ENCODE results near the gene CWC15.

The CWC15 gene

DNA sequence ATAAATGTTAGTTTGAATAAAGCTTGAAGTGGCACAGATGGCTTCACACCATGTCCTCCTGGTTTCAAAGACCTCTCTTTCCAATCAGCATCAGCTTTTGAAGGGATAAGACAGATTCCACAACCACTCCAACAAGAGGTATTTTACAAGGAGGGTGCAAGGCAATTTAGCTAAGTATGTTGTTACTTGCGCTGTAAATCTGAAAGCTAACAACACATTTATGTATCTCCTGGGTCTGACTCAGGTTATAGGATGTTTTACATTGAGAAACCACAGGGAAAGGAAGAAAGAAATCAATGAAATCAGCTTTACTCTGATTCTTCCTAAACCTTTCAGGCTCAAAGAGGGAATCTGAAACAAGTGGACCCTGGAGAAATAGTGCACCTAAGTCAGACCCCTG is 12.1 kb downstream of the CWC15 start:
- H3K4me1 ChIP-seq (ENCODE audit: control insufficient read depth, low read depth, low read length): no peaks in the 10 kb centered on the region
- no peak overlapping the region for H2BK120ac ChIP-seq (ENCODE audit: low read depth, low read length)
- no peak overlapping the region for H4K8ac ChIP-seq (ENCODE audit: low read depth, low read length)
- H2BK5ac ChIP-seq (ENCODE audit: low read length): no peak overlapping the region
- no peaks in the 10 kb centered on the region for H3K27me3 ChIP-seq (ENCODE audit: insufficient read depth, low read length, poor library complexity)
- no peak overlapping the region for H3K56ac ChIP-seq (ENCODE audit: low read length)
- no peak overlapping the region for H3K9ac ChIP-seq (ENCODE audit: low read length)
- H2AK5ac ChIP-seq (ENCODE audit: low read length): no peak overlapping the region
- no peak overlapping the region for H3K27ac ChIP-seq (ENCODE audit: low read depth, low read length)
- no peak overlapping the region for H3K4me3 ChIP-seq (ENCODE audit: low read length)
- no peak for DNase-seq
- no CpG with 5 or more reads among the region's 1 CpG for WGBS (ENCODE audit: extremely low coverage, insufficient coverage, low lambda C conversion rate)
- no peak overlapping the region for H3K18ac ChIP-seq (ENCODE audit: low read length)
- no peaks in the 10 kb centered on the region for H3K79me1 ChIP-seq (ENCODE audit: low read length)
- no peak overlapping the region for H4K5ac ChIP-seq (ENCODE audit: low read length)
- H3K23ac ChIP-seq (ENCODE audit: low read length): no peak overlapping the region
- H3K36me3 ChIP-seq (ENCODE audit: control insufficient read depth, insufficient read depth, low read length): peaks cover 9% of the 10 kb centered on the region
- H2BK15ac ChIP-seq (replicated peaks; ENCODE audit: low read depth): no peak overlapping the region
- H3K4me2 ChIP-seq (ENCODE audit: low read length): no peak overlapping the region
- H3K4ac ChIP-seq (ENCODE audit: low read depth, low read length): no peak overlapping the region
- no peaks in the 10 kb centered on the region for H3K79me2 ChIP-seq (ENCODE audit: control insufficient read depth, insufficient read depth, low read length)

- no peak overlapping the region for H3K23ac ChIP-seq (ENCODE audit: low read length)
- no peak overlapping the region for H3K27ac ChIP-seq (ENCODE audit: low read depth, low read length)
- H2BK120ac ChIP-seq (ENCODE audit: low read depth, low read length): no peak overlapping the region
- H3K36me3 ChIP-seq (ENCODE audit: control insufficient read depth, insufficient read depth, low read length): peaks cover 7% of the 10 kb centered on the region
- H3K18ac ChIP-seq (ENCODE audit: low read length): no peak overlapping the region
- no peak overlapping the region for H4K5ac ChIP-seq (ENCODE audit: low read length)
- H3K79me1 ChIP-seq (ENCODE audit: low read length): no peaks in the 10 kb centered on the region
- no peak for DNase-seq
- H3K79me2 ChIP-seq (ENCODE audit: control insufficient read depth, insufficient read depth, low read length): no peaks in the 10 kb centered on the region
- H3K4me2 ChIP-seq (ENCODE audit: low read length): no peak overlapping the region
- H3K9ac ChIP-seq (ENCODE audit: low read length): no peak overlapping the region
- H2AK5ac ChIP-seq (ENCODE audit: low read length): no peak overlapping the region
- no peak overlapping the region for H2BK5ac ChIP-seq (ENCODE audit: low read length)
- no peak overlapping the region for H4K8ac ChIP-seq (ENCODE audit: low read depth, low read length)
- H3K56ac ChIP-seq (ENCODE audit: low read length): no peak overlapping the region
- H3K27me3 ChIP-seq (ENCODE audit: insufficient read depth, low read length, poor library complexity): no peaks in the 10 kb centered on the region
- no peak overlapping the region for H2BK15ac ChIP-seq (replicated peaks; ENCODE audit: low read depth)
- no peak overlapping the region for H3K4me3 ChIP-seq (ENCODE audit: low read length)
- WGBS (ENCODE audit: extremely low coverage, insufficient coverage, low lambda C conversion rate): no CpG with 5 or more reads among the region's 2 CpGs
- H3K4me1 ChIP-seq (ENCODE audit: control insufficient read depth, low read depth, low read length): no peaks in the 10 kb centered on the region
- H3K4ac ChIP-seq (ENCODE audit: low read depth, low read length): no peak overlapping the region
These were observed 12.9 kb downstream of the CWC15 start for GRCh38 chr11:94960488-94960887.

DNA sequence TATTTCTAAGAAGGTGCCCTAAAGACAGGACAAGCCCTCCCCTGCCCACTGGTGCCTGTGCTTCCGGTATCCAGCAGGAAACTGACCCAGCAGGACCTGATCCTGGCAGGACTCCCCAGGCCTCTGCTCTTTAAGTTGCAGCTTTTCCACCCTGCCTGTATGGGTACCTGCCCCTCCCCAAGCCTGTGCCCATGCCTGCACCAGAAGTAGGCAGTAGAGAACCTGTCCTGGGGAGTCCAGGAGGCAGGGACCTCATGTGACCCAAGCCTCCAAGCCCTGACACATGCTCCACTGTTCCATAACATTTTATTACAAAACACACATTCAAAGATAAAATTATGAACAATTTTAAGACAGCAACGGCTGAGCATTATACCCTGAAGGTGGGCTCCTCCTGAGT is 14.2 kb downstream of the CWC15 start:
- no CpG with 5 or more reads among the region's 2 CpGs for whole genome bisulfite sequencing (ENCODE audit: extremely low coverage, insufficient coverage, low lambda C conversion rate)
- H4K5ac ChIP-seq (ENCODE audit: low read length): no peak overlapping the region
- H3K4me3 ChIP-seq (ENCODE audit: low read length): no peak overlapping the region
- no peak for DNase-seq
- no peak overlapping the region for H3K27ac ChIP-seq (ENCODE audit: low read depth, low read length)
- no peak overlapping the region for H3K23ac ChIP-seq (ENCODE audit: low read length)
- no peak overlapping the region for H2BK5ac ChIP-seq (ENCODE audit: low read length)
- H3K56ac ChIP-seq (ENCODE audit: low read length): no peak overlapping the region
- no peaks in the 10 kb centered on the region for H3K27me3 ChIP-seq (ENCODE audit: insufficient read depth, low read length, poor library complexity)
- H2BK120ac ChIP-seq (ENCODE audit: low read depth, low read length): no peak overlapping the region
- no peaks in the 10 kb centered on the region for H3K4me1 ChIP-seq (ENCODE audit: control insufficient read depth, low read depth, low read length)
- H3K79me1 ChIP-seq (ENCODE audit: low read length): no peaks in the 10 kb centered on the region
- H3K36me3 ChIP-seq (ENCODE audit: control insufficient read depth, insufficient read depth, low read length): peaks cover 3% of the 10 kb centered on the region
- H3K4ac ChIP-seq (ENCODE audit: low read depth, low read length): no peak overlapping the region
- H2BK15ac ChIP-seq (replicated peaks; ENCODE audit: low read depth): no peak overlapping the region
- H3K79me2 ChIP-seq (ENCODE audit: control insufficient read depth, insufficient read depth, low read length): no peaks in the 10 kb centered on the region
- H2AK5ac ChIP-seq (ENCODE audit: low read length): no peak overlapping the region
- H4K8ac ChIP-seq (ENCODE audit: low read depth, low read length): no peak overlapping the region
- no peak overlapping the region for H3K18ac ChIP-seq (ENCODE audit: low read length)
- no peak overlapping the region for H3K4me2 ChIP-seq (ENCODE audit: low read length)
- H3K9ac ChIP-seq (ENCODE audit: low read length): no peak overlapping the region

DNA sequence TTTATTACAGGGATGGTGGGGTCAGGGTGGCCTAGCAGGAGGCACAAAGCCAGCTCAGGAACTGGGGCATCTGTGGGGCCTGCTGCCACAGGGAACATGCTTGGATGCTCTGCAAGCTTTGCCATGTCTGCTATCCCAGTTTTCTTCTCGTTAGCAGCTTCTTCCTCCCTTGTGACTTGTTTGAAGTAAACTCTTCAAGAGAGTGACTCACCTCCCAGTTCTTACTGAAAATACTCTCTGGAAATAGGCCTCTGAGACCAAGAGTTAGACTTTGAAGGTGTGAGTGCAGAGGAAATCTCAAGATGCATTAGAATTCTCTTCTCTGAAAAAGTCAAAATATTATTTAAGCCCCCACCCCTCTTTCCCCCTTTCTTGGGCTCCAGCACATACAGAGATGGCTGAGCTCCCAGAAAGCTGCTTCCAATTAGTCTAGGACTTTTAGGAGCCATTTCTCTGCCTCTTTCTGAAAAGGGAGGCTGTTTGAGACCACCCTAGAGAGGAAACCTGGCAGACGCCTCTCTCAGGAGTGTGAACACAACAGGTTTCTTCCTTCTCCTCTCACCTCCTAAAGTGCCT is 15.1 kb downstream of the CWC15 start:
- WGBS (ENCODE audit: extremely low coverage, insufficient coverage, low lambda C conversion rate): no CpG with 5 or more reads among the region's 2 CpGs
- Histone ChIP-seq H3K4me1 (ENCODE audit: control insufficient read depth, low read depth, low read length) (no peaks in the 10 kb centered on the region), H2BK15ac (replicated peaks; ENCODE audit: low read depth) (no peak overlapping the region), H4K5ac (ENCODE audit: low read length) (no peak overlapping the region), H3K9ac (ENCODE audit: low read length) (no peak overlapping the region), H3K4me3 (ENCODE audit: low read length) (no peak overlapping the region), H3K23ac (ENCODE audit: low read length) (no peak overlapping the region), H3K79me2 (ENCODE audit: control insufficient read depth, insufficient read depth, low read length) (no peaks in the 10 kb centered on the region), H4K8ac (ENCODE audit: low read depth, low read length) (no peak overlapping the region), H3K4ac (ENCODE audit: low read depth, low read length) (no peak overlapping the region), H3K27ac (ENCODE audit: low read depth, low read length) (no peak overlapping the region), H3K79me1 (ENCODE audit: low read length) (no peaks in the 10 kb centered on the region), H3K36me3 (ENCODE audit: control insufficient read depth, insufficient read depth, low read length) (peaks cover 2% of the 10 kb centered on the region), H3K4me2 (ENCODE audit: low read length) (no peak overlapping the region), H2BK120ac (ENCODE audit: low read depth, low read length) (no peak overlapping the region), H3K27me3 (ENCODE audit: insufficient read depth, low read length, poor library complexity) (no peaks in the 10 kb centered on the region), H2BK5ac (ENCODE audit: low read length) (no peak overlapping the region), H3K56ac (ENCODE audit: low read length) (no peak overlapping the region), H3K18ac (ENCODE audit: low read length) (no peak overlapping the region), H2AK5ac (ENCODE audit: low read length) (no peak overlapping the region)
- DNase-seq: no peak

GRCh38 chr11:94956963-94957362 is 16.4 kb downstream of the CWC15 start:
- Histone ChIP-seq H3K18ac (ENCODE audit: low read length) (no peak overlapping the region), H4K5ac (ENCODE audit: low read length) (no peak overlapping the region), H3K4ac (ENCODE audit: low read depth, low read length) (no peak overlapping the region), H3K79me2 (ENCODE audit: control insufficient read depth, insufficient read depth, low read length) (no peaks in the 10 kb centered on the region), H4K8ac (ENCODE audit: low read depth, low read length) (no peak overlapping the region), H2BK120ac (ENCODE audit: low read depth, low read length) (no peak overlapping the region), H3K4me3 (ENCODE audit: low read length) (no peak overlapping the region), H2AK5ac (ENCODE audit: low read length) (no peak overlapping the region), H3K4me2 (ENCODE audit: low read length) (no peak overlapping the region), H2BK5ac (ENCODE audit: low read length) (no peak overlapping the region), H3K23ac (ENCODE audit: low read length) (no peak overlapping the region), H2BK15ac (replicated peaks; ENCODE audit: low read depth) (no peak overlapping the region), H3K27me3 (ENCODE audit: insufficient read depth, low read length, poor library complexity) (no peaks in the 10 kb centered on the region), H3K27ac (ENCODE audit: low read depth, low read length) (no peak overlapping the region), H3K36me3 (ENCODE audit: control insufficient read depth, insufficient read depth, low read length) (no peaks in the 10 kb centered on the region), H3K56ac (ENCODE audit: low read length) (no peak overlapping the region), H3K79me1 (ENCODE audit: low read length) (no peaks in the 10 kb centered on the region), H3K9ac (ENCODE audit: low read length) (no peak overlapping the region), H3K4me1 (ENCODE audit: control insufficient read depth, low read depth, low read length) (no peaks in the 10 kb centered on the region)
- no CpG with 5 or more reads among the region's 4 CpGs for WGBS (ENCODE audit: extremely low coverage, insufficient coverage, low lambda C conversion rate)
- no peak for DNase-seq

DNA sequence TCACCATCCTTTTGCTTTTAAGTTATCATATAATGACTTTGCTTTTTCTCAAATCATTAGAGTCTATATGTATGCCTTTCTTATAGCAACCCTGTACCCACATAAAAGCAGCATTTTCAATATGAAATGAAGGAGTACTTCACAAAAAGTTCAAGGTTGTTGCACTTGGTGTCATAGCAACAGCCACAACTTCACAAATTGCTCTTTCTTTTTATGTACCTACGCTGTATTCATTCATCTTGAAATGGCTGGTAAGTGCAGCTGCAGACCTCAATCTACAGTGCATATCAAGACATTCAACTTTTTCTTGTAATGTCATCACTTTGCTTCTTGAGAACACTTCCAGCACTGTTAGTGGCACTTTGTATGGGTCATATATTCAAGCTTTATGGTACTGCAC is 18.6 kb downstream of the CWC15 start:
- Histone ChIP-seq H2BK120ac (ENCODE audit: low read depth, low read length) (no peak overlapping the region), H4K5ac (ENCODE audit: low read length) (no peak overlapping the region), H2AK5ac (ENCODE audit: low read length) (no peak overlapping the region), H3K4me3 (ENCODE audit: low read length) (no peak overlapping the region), H3K79me1 (ENCODE audit: low read length) (no peaks in the 10 kb centered on the region), H3K4ac (ENCODE audit: low read depth, low read length) (no peak overlapping the region), H3K9ac (ENCODE audit: low read length) (no peak overlapping the region), H3K4me2 (ENCODE audit: low read length) (no peak overlapping the region), H4K8ac (ENCODE audit: low read depth, low read length) (no peak overlapping the region), H3K27me3 (ENCODE audit: insufficient read depth, low read length, poor library complexity) (no peaks in the 10 kb centered on the region), H3K4me1 (ENCODE audit: control insufficient read depth, low read depth, low read length) (no peaks in the 10 kb centered on the region), H3K27ac (ENCODE audit: low read depth, low read length) (no peak overlapping the region), H3K18ac (ENCODE audit: low read length) (no peak overlapping the region), H3K79me2 (ENCODE audit: control insufficient read depth, insufficient read depth, low read length) (no peaks in the 10 kb centered on the region), H3K23ac (ENCODE audit: low read length) (no peak overlapping the region), H2BK5ac (ENCODE audit: low read length) (no peak overlapping the region), H2BK15ac (replicated peaks; ENCODE audit: low read depth) (no peak overlapping the region), H3K36me3 (ENCODE audit: control insufficient read depth, insufficient read depth, low read length) (no peaks in the 10 kb centered on the region), H3K56ac (ENCODE audit: low read length) (no peak overlapping the region)
- WGBS (ENCODE audit: extremely low coverage, insufficient coverage, low lambda C conversion rate): no CpG with 5 or more reads among the region's 1 CpG
- no peak for DNase-seq

All from mesendoderm (in vitro differentiated cells).